Caco-2 (cell line): ENCODE data around the gene FAM156A. TPM values are rescaled to one million over a fixed set of nuclear protein-coding genes. Genes with fewer than 3 reads are reported as not detected.
"Not testable (repeated sequence)": the region's sequence is repeated elsewhere in the genome, so short reads cannot be mapped to it uniquely, and the experiment has no call there.

Experiments used
- BruUV-seq: library from RNA; stranded (reverse); fragments of 400-500 nt; replicated peaks from 2 replicates; lab custom pipeline; 2021; lab: Mats Ljungman, UMichigan
- CTCF ChIA-PET: fragments of 300-600 bp; sonication (Branson Sonifier 250); formaldehyde crosslinking; loops from one replicate; lab custom pipeline; 2022; ENCODE audit warnings: antibody characterized with exemption; lab: Charles Lee
- POLR2A ChIA-PET: fragments of 300-600 bp; sonication (Branson Sonifier 250); formaldehyde crosslinking; loops from one replicate; lab custom pipeline; 2022; ENCODE audit warnings: antibody characterized with exemption; lab: Charles Lee
- DNase-seq, 2 experiments: peaks; one replicate each; pipeline versions ENCODE4 v3.0.0 to v3.0.0-alpha.2; 2020 to 2022
- H3K27me3 ChIP-seq: replicated peaks from 2 replicates; pipeline ENCODE4 v1.6.0; 2011; ENCODE audit warnings: low read length; ENCODE audit not compliant: control insufficient read depth, insufficient read depth
- H3K36me3 ChIP-seq: 2 replicates; pipeline ENCODE4 v1.5.1; 2011; ENCODE audit warnings: low read length; ENCODE audit not compliant: control insufficient read depth, insufficient read depth
- H3K4me1 ChIP-seq: fragments of 250-450 bp; sonication (Bioruptor Pico); 2 replicates; pipeline ENCODE4 v1.5.1; 2020; ENCODE audit warnings: mild to moderate bottlenecking
- H3K4me3 ChIP-seq: 2 replicates; pipeline ENCODE4 v1.5.1; 2011; ENCODE audit warnings: low read depth, mild to moderate bottlenecking, control low read depth, low read length
- H3K9me3 ChIP-seq: fragments of 250-450 bp; sonication (Bioruptor Pico); 2 replicates; pipeline ENCODE4 v1.5.1; 2020; ENCODE audit warnings: mild to moderate bottlenecking, moderate library complexity
- H3K27ac Mint-ChIP-seq: one replicate; pipeline ENCODE4 v1.8.0; 2022; ENCODE audit warnings: mixed read lengths; ENCODE audit not compliant: unreplicated experiment
- H3K27me3 Mint-ChIP-seq: one replicate; pipeline ENCODE4 v1.8.0; 2022; ENCODE audit warnings: mixed read lengths; ENCODE audit not compliant: insufficient read depth, unreplicated experiment
- H3K36me3 Mint-ChIP-seq: one replicate; pipeline ENCODE4 v1.8.0; 2022; ENCODE audit warnings: mild to moderate bottlenecking, mixed read lengths; ENCODE audit not compliant: insufficient read depth, unreplicated experiment
- H3K4me1 Mint-ChIP-seq: one replicate; pipeline ENCODE4 v1.8.0; 2022; ENCODE audit warnings: low read depth, mixed read lengths; ENCODE audit not compliant: unreplicated experiment
- H3K4me3 Mint-ChIP-seq: one replicate; pipeline ENCODE4 v1.8.0; 2022; ENCODE audit warnings: mild to moderate bottlenecking, moderate library complexity, mixed read lengths; ENCODE audit not compliant: unreplicated experiment
- H3K9me3 Mint-ChIP-seq: one replicate; pipeline ENCODE4 v1.8.0; 2022; ENCODE audit warnings: mixed read lengths; ENCODE audit not compliant: unreplicated experiment
- CTCF ChIP-seq, 2 experiments: fragments of 200-600 bp in 1 of 2; IDR thresholded peaks; 1 replicate in 1 of 2; 2 replicates in 1 of 2; pipeline versions ENCODE4 v1.5.1 to v1.8.0; 2011 to 2022; ENCODE audit warnings: antibody characterized with exemption in 1 of 2, control low read depth in 1 of 2, inconsistent platforms in 1 of 2, low read depth in 1 of 2, low read length in 1 of 2, mild to moderate bottlenecking in 1 of 2, moderate library complexity in 1 of 2; ENCODE audit not compliant: insufficient read depth in 1 of 2, severe bottlenecking in 1 of 2, unreplicated experiment in 1 of 2
- intact Hi-C: fragments of 100-400 bp; cut with micrococcal nuclease; formaldehyde crosslinking; loops from one replicate; pipeline ENCODE4 v1.10.0; 2022; ENCODE audit not compliant: unreplicated experiment
- total RNA-seq: library from RNA; stranded (reverse); gene quantifications from 2 replicates; pipeline ENCODE4 v1.2.3, GENCODE V29; 2022

FAM156A gene
- total RNA-seq, 1 experiment from 2014 or later = 37.0 TPM

- H3K27me3 Mint-ChIP-seq, H3K9me3 ChIP-seq, intact Hi-C loops, H3K4me1 Mint-ChIP-seq, H3K36me3 ChIP-seq, H3K4me1 ChIP-seq, H3K27me3 ChIP-seq, DNase-seq, H3K9me3 Mint-ChIP-seq: not testable (repeated sequence)
- POLR2A ChIA-PET = interaction anchor here (0.5 to 0.6 kb wide), 2 partner anchors 40 to 147 kb away, joined by 3 read pairs; partner anchors contain the start of gene TSPYL2
- BruUV-seq = TSS peak; percentile 100
- Mint-ChIP-seq H3K27ac (peak overlapping the region; percentile 100), H3K4me3 (peak overlapping the region; percentile 99), H3K36me3 (peaks cover 16% of the 10 kb centered on the region)
- CTCF ChIA-PET = interaction anchor here (0.9 to 1.0 kb wide), 2 partner anchors 54 to 60 kb away, joined by 5 to 7 read pairs; no protein-coding TSS in a partner anchor
- H3K4me3 ChIP-seq = peak overlapping the region; percentile 70
Observed at GRCh38 chrX:52935470-52935784, 22.9 kb downstream of the FAM156A start.

DNA sequence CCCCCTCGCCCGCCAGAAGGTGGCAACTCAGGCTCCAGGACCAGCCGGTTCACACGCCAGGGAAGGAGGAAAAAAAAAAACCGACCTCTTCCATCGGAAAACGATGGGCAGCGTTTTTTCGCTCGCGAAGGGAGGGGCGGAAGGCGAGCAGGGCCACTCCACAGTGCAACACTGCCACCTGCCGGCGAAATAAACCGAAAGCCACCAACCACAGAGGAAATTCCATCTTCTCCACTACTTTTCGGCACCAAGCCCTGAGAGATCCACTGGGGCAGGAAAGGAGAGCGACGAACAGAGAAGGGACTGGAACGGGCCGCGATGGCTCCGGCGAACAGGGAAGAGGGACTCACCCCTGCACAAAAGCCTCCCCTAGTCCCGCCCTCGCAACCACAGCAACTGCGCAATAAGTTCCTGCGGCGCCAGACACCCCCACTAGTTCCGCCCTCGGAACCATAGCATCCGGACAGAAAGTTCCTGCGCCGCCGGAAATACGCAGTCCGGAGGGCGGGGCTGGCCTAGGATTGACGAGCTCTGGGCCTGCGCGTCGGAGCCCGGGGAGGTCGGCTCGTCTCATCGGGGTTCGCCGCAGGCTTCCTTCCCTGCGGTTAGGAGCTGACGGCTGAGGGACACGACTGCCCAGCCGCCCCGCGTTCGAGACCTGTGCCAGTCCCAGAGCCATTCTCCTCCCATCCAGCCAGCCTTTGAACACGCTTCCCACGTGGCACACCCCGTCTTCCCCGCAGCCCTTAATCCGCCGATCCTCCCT lies 23.4 kb downstream of the FAM156A start:
- peak; percentile 54 to 84 for TF ChIP-seq CTCF (IDR thresholded peaks at IDR 0.05; ENCODE audit: insufficient read depth in 1 of 2, low read depth in 1 of 2, low read length in 1 of 2, severe bottlenecking in 1 of 2, unreplicated experiment in 1 of 2)
- CTCF ChIA-PET = interaction anchor here (0.9 to 1.0 kb wide), 2 partner anchors 55 to 60 kb away, joined by 5 to 7 read pairs; no protein-coding TSS in a partner anchor
- Mint-ChIP-seq H3K27me3 (no peaks in the 10 kb centered on the region), H3K4me3 (peak overlapping the region; percentile 99), H3K9me3 (no peaks in the 10 kb centered on the region), H3K27ac (peak overlapping the region; percentile 100), H3K36me3 (peaks cover 16% of the 10 kb centered on the region), H3K4me1 (no peaks in the 10 kb centered on the region)
- intact Hi-C loops = no loop called here
- Histone ChIP-seq H3K27me3 (no peaks in the 10 kb centered on the region), H3K4me3 (peak overlapping the region; percentile 70), H3K9me3 (no peaks in the 10 kb centered on the region), H3K36me3 (no peaks in the 10 kb centered on the region), H3K4me1 (0 out of 2 replicates have a peak, but pooled peaks cover 3% of the 10 kb centered on the region)
- POLR2A ChIA-PET = interaction anchor here (0.5 to 0.6 kb wide), 2 partner anchors 40 to 147 kb away, joined by 3 read pairs; partner anchors contain the start of gene TSPYL2
- DNase-seq = peak; percentile 88 to 90
- no TSS peak for BruUV-seq

- peaks cover 16% of the 10 kb centered on the region for H3K36me3 Mint-ChIP-seq
- POLR2A ChIA-PET = no interaction called here
- no peaks in the 10 kb centered on the region for H3K9me3 Mint-ChIP-seq
- Histone ChIP-seq H3K4me1 (0 out of 2 replicates have a peak, but pooled peaks cover 3% of the 10 kb centered on the region), H3K9me3 (no peaks in the 10 kb centered on the region), H3K36me3 (no peaks in the 10 kb centered on the region), H3K27me3 (no peaks in the 10 kb centered on the region), H3K4me3 (peak overlapping the region; percentile 70)
- TSS peak; percentile 63 for BruUV-seq
- TF ChIP-seq CTCF (IDR thresholded peaks at IDR 0.05; ENCODE audit: insufficient read depth in 1 of 2, low read depth in 1 of 2, low read length in 1 of 2, severe bottlenecking in 1 of 2, unreplicated experiment in 1 of 2) = no peak
- peak overlapping the region; percentile 99 for H3K4me3 Mint-ChIP-seq
- peak overlapping the region; percentile 100 for H3K27ac Mint-ChIP-seq
- H3K27me3 Mint-ChIP-seq = no peaks in the 10 kb centered on the region
- intact Hi-C loops = no loop called here
- no peaks in the 10 kb centered on the region for H3K4me1 Mint-ChIP-seq
- CTCF ChIA-PET = no interaction called here
- DNase-seq = no peak
Observed at GRCh38 chrX:52933976-52934703, 24.2 kb downstream of the FAM156A start.
